IMR-90 (cell line): ENCODE measurements around the gene EVA1C. TPM values are rescaled to one million over a fixed set of nuclear protein-coding genes. Genes with fewer than 3 reads are reported as not detected.
A peak's percentile ranks its signal among the peaks of the same experiment; 100 is the strongest.

ENCODE experiments used
- ATAC-seq: fragments of 200-7000 bp; cut with Tn5 transposase; 2 replicates; pipeline ENCODE4 v1.9.1; 2020; ENCODE audit warnings: low read depth, mild to moderate bottlenecking, moderate library complexity
- BruUV-seq: library from RNA; stranded (reverse); fragments of 400-500 nt; replicated peaks from 2 replicates; lab custom pipeline; 2021; lab: Mats Ljungman, UMichigan
- CTCF ChIA-PET: fragments of 300-600 bp; formaldehyde crosslinking; extraction: SDS; loops from one replicate; lab custom pipeline; 2021; ENCODE audit warnings: antibody characterized with exemption; lab: Yijun Ruan, JAX
- POLR2A ChIA-PET: fragments of 300-600 bp; sonication (Branson Sonifier 250); formaldehyde crosslinking; loops from one replicate; lab custom pipeline; 2022; ENCODE audit warnings: antibody characterized with exemption; ENCODE audit not compliant: unreplicated experiment; lab: Charles Lee
- DNase-seq: peaks from one replicate; pipeline ENCODE4 v3.0.0; 2013
- H2AFZ ChIP-seq: replicated peaks from 2 replicates; pipeline ENCODE3; 2013; ENCODE audit warnings: low read length, mild to moderate bottlenecking; ENCODE audit not compliant: poor library complexity
- H2AK5ac ChIP-seq: 2 replicates; pipeline ENCODE4 v1.6.1; 2013; ENCODE audit warnings: low read depth, low read length, inconsistent platforms
- H2AK9ac ChIP-seq: replicated peaks from 2 replicates; pipeline ENCODE3; 2013; ENCODE audit warnings: mild to moderate bottlenecking, low read depth, low read length, moderate library complexity; ENCODE audit not compliant: poor library complexity
- H2BK120ac ChIP-seq: 2 replicates; pipeline ENCODE4 v1.6.1; 2013; ENCODE audit warnings: low read depth, low read length, inconsistent platforms
- H2BK15ac ChIP-seq: 3 replicates; pipeline ENCODE4 v1.6.1; 2013; ENCODE audit warnings: low read depth, low read length, inconsistent platforms
- H2BK20ac ChIP-seq: 2 replicates; pipeline ENCODE4 v1.6.1; 2013; ENCODE audit warnings: low read depth, mild to moderate bottlenecking, inconsistent platforms, low read length, moderate library complexity
- H2BK5ac ChIP-seq: 2 replicates; pipeline ENCODE4 v1.6.1; 2013; ENCODE audit warnings: mild to moderate bottlenecking, low read depth, low read length, inconsistent platforms; ENCODE audit not compliant: poor library complexity, severe bottlenecking
- H3K14ac ChIP-seq: replicated peaks from 2 replicates; pipeline ENCODE4 v1.6.1; 2013; ENCODE audit warnings: low read depth, low read length, inconsistent platforms
- H3K18ac ChIP-seq: 2 replicates; pipeline ENCODE4 v1.6.1; 2013; ENCODE audit warnings: low read depth, low read length, control low read depth
- H3K23ac ChIP-seq: 2 replicates; pipeline ENCODE4 v1.6.1; 2013; ENCODE audit warnings: low read depth, low read length, inconsistent platforms
- H3K27ac ChIP-seq: 2 replicates; pipeline ENCODE4 v1.5.1; 2013; ENCODE audit warnings: mild to moderate bottlenecking, control low read depth, low read length; ENCODE audit not compliant: insufficient read depth
- H3K27me3 ChIP-seq: 2 replicates; pipeline ENCODE4 v1.6.1; 2013; ENCODE audit warnings: low read length; ENCODE audit not compliant: control insufficient read depth, insufficient read depth
- H3K36me3 ChIP-seq: 2 replicates; pipeline ENCODE4 v1.6.1; 2013; ENCODE audit warnings: low read length, mixed read lengths; ENCODE audit not compliant: control insufficient read depth, insufficient read depth
- H3K4ac ChIP-seq: 2 replicates; pipeline ENCODE4 v1.6.1; 2013; ENCODE audit warnings: low read depth, low read length, inconsistent platforms
- H3K4me1 ChIP-seq: 2 replicates; pipeline ENCODE4 v1.6.1; 2013; ENCODE audit warnings: low read length, mixed read lengths; ENCODE audit not compliant: control insufficient read depth, insufficient read depth
- H3K4me2 ChIP-seq: 2 replicates; pipeline ENCODE4 v1.6.1; 2013; ENCODE audit warnings: low read depth, mild to moderate bottlenecking, control low read depth, low read length, moderate library complexity
- H3K4me3 ChIP-seq: 2 replicates; pipeline ENCODE4 v1.5.1; 2013; ENCODE audit warnings: low read depth, mild to moderate bottlenecking, control low read depth, low read length, moderate library complexity; ENCODE audit not compliant: insufficient read depth
- H3K56ac ChIP-seq: 2 replicates; pipeline ENCODE4 v1.6.1; 2013; ENCODE audit warnings: low read length, inconsistent platforms; ENCODE audit not compliant: insufficient read depth; ENCODE audit errors: extremely low read depth
- H3K79me1 ChIP-seq, 2 experiments: 2 replicates each; pipeline ENCODE4 v1.6.1; 2013; ENCODE audit warnings: low read length in 2 of 2, inconsistent platforms in 1 of 2, low read depth in 1 of 2
- H3K9ac ChIP-seq: 2 replicates; pipeline ENCODE4 v1.6.1; 2013; ENCODE audit warnings: low read depth, low read length, control low read depth
- H3K9me1 ChIP-seq: 2 replicates; pipeline ENCODE4 v1.6.1; 2013; ENCODE audit warnings: low read length, inconsistent platforms; ENCODE audit not compliant: insufficient read depth
- H3K9me3 ChIP-seq: 2 replicates; pipeline ENCODE4 v1.6.1; 2013; ENCODE audit warnings: low read length; ENCODE audit not compliant: control insufficient read depth, insufficient read depth
- H4K20me1 ChIP-seq: 2 replicates; pipeline ENCODE4 v1.6.1; 2013; ENCODE audit warnings: low read length, inconsistent platforms; ENCODE audit not compliant: insufficient read depth
- H4K5ac ChIP-seq: 2 replicates; pipeline ENCODE4 v1.6.1; 2013; ENCODE audit warnings: mild to moderate bottlenecking, low read depth, low read length, control low read depth
- H4K8ac ChIP-seq, 2 experiments: 2 replicates each; pipeline ENCODE4 v1.6.1; 2013; ENCODE audit warnings: low read depth in 2 of 2, low read length in 2 of 2, control low read depth in 1 of 2, inconsistent platforms in 1 of 2
- H4K91ac ChIP-seq: 2 replicates; pipeline ENCODE4 v1.6.1; 2013; ENCODE audit warnings: low read depth, low read length, inconsistent platforms; ENCODE audit not compliant: insufficient read depth
- CEBPB ChIP-seq: IDR thresholded peaks from 2 replicates; pipeline ENCODE4 v1.6.1; 2012; ENCODE audit warnings: low read depth, low read length, improper control_type of control experiment
- FOS ChIP-seq: fragments of 150-350 bp; IDR thresholded peaks from 2 replicates; pipeline ENCODE4 v1.6.1; 2016; ENCODE audit warnings: low read depth, low read length
- MAZ ChIP-seq: IDR thresholded peaks from 2 replicates; pipeline ENCODE4 v1.6.1; 2012; ENCODE audit warnings: low read depth, mild to moderate bottlenecking, low read length, improper control_type of control experiment, moderate library complexity, borderline replicate concordance
- POLR2A ChIP-seq: IDR thresholded peaks from 2 replicates; pipeline ENCODE4 v1.6.1; 2012; ENCODE audit warnings: mild to moderate bottlenecking, low read depth, low read length
- WGBS, 2 experiments: methylation state at CpG; one replicate each; pipeline versions ENCODE4 v1.1.5 to v1.1.7; 2013; ENCODE audit warnings: missing lambda C conversion rate in 2 of 2; ENCODE audit not compliant: insufficient read length in 1 of 2; ENCODE audit errors: extremely low coverage in 2 of 2; 5-methylcytosine and 5-hydroxymethylcytosine counted together
- dilution Hi-C: fragments of 300-500 bp; cut with HindIII; formaldehyde crosslinking; loops from one replicate; pipeline ENCODE4 v1.14.3; 2018; ENCODE audit warnings: low sequenced_read_pairs; ENCODE audit not compliant: unreplicated experiment
- in situ Hi-C: fragments of 300-500 bp; cut with MboI; formaldehyde crosslinking; loops from 3 replicates; pipeline ENCODE4 v1.14.3; 2019; ENCODE audit warnings: low sequenced_read_pairs, inconsistent platforms, mixed read lengths
- intact Hi-C: fragments of 100-400 bp; cut with micrococcal nuclease; formaldehyde crosslinking; loops from 2 replicates; pipeline ENCODE4 v1.10.0; 2022
- polyA plus RNA-seq, 3 experiments: library from polyadenylated mRNA; depleted of rRNA; stranded (reverse); fragments of >200 nt; gene quantifications; 2 replicates each; pipeline ENCODE4 v1.2.3, GENCODE V29; 2012; ENCODE audit warnings: low replicate concordance in 1 of 3
- total RNA-seq: library from RNA; depleted of rRNA; stranded (reverse); fragments of >200 nt; gene quantifications from 2 replicates; pipeline ENCODE4 v1.2.3, GENCODE V29; 2012

Gene EVA1C
- total and polyA plus RNA-seq, 2 of the 4 experiments (the other 2 are of a cell fraction): 0.72 to 1.1 TPM

GRCh38 chr21:32413015-32413504, 554 bp downstream of the EVA1C start:
- H3K27ac ChIP-seq: no peak overlapping the region
- H3K56ac ChIP-seq: no peak overlapping the region
- peaks cover 10% of the 10 kb centered on the region for H3K4me1 ChIP-seq
- no peak for DNase-seq
- no peaks in the 10 kb centered on the region for H3K36me3 ChIP-seq
- H3K9me3 ChIP-seq: no peaks in the 10 kb centered on the region
- no peak overlapping the region for H4K8ac ChIP-seq
- H2BK120ac ChIP-seq: no peak overlapping the region
- dilution Hi-C loops (no loop called here), intact Hi-C loops (loop anchor here (5.0 to 10.0 kb wide), 2 partner anchors 82 to 109 kb away; no protein-coding TSS in a partner anchor), in situ Hi-C loops (no loop called here)
- H3K9me1 ChIP-seq: no peaks in the 10 kb centered on the region; the same call in 1 of the 2 replicates
- H3K79me1 ChIP-seq: no peaks in the 10 kb centered on the region
- peak overlapping the region; percentile 6 for H2AK9ac ChIP-seq
- H4K20me1 ChIP-seq: no peaks in the 10 kb centered on the region
- TF ChIP-seq POLR2A (no peak), FOS (no peak), CEBPB (no peak), MAZ (no peak)
- ChIA-PET CTCF (no interaction called here), POLR2A (no interaction called here)
- peak overlapping the region; percentile 64; the same call in 1 of the 2 replicates for H3K4me3 ChIP-seq
- H3K4ac ChIP-seq: no peak overlapping the region
- no peak; the same call in 1 of the 2 replicates for ATAC-seq
- H3K23ac ChIP-seq: no peak overlapping the region
- 10% methylated on average over 2 of the region's 32 CpGs; no CpG with 5 or more reads in 1 of the 2 experiments for WGBS, 2 experiments
- H4K91ac ChIP-seq: no peak overlapping the region
- BruUV-seq: no TSS peak
- H2BK15ac ChIP-seq: no peak overlapping the region
- no peak overlapping the region for H2BK20ac ChIP-seq
- no peak overlapping the region for H2AK5ac ChIP-seq
- H3K4me2 ChIP-seq: peak overlapping the region; percentile 100
- no peak overlapping the region for H3K14ac ChIP-seq
- no peak overlapping the region for H4K5ac ChIP-seq
- H2BK5ac ChIP-seq: no peak overlapping the region
- H3K9ac ChIP-seq: no peak overlapping the region
- H3K27me3 ChIP-seq: peaks cover 6% of the 10 kb centered on the region; the same call in 1 of the 2 replicates
- no peak overlapping the region for H3K18ac ChIP-seq
- peak overlapping the region; percentile 91 for H2AFZ ChIP-seq
